ENCODE results near the gene SCRN2.

Gene SCRN2
- long read RNA-seq, donor 1, transcript SCRN2-212 (7 exons, 1,745 nt): major isoform, 7 of 20 reads
- long read RNA-seq, donor 1, partial matches to known transcripts: 8 of 20 reads
- long read RNA-seq, donor 1, other reads (novel, unspliced or antisense): 0 of 20 reads
- long read RNA-seq, donor 2, partial matches to known transcripts: 0 of 6 reads
- long read RNA-seq, donor 2, other reads (novel, unspliced or antisense): 0 of 6 reads
- long read RNA-seq, donor 3, partial matches to known transcripts: 7 of 17 reads
- long read RNA-seq, donor 3, other reads (novel, unspliced or antisense): 0 of 17 reads
- long read RNA-seq, donor 4, transcript SCRN2-202 (7 exons, 1,779 nt): major isoform, 7 of 13 reads
- long read RNA-seq, donor 4, transcript SCRN2-201 (8 exons, 1,548 nt): minor isoform, 5 of 13 reads
- long read RNA-seq, donor 4, partial matches to known transcripts: 0 of 13 reads
- long read RNA-seq, donor 4, other reads (novel, unspliced or antisense): 0 of 13 reads
- long read RNA-seq, donor 5, transcript SCRN2-212 (7 exons, 1,745 nt): major isoform, 9 of 21 reads
- long read RNA-seq, donor 5, partial matches to known transcripts: 7 of 21 reads
- long read RNA-seq, donor 5, other reads (novel, unspliced or antisense): 0 of 21 reads
- long read RNA-seq, donor 6, transcript SCRN2-202 (7 exons, 1,779 nt): minor isoform, 5 of 31 reads
- long read RNA-seq, donor 6, transcript SCRN2-212 (7 exons, 1,745 nt): major isoform, 6 of 31 reads
- long read RNA-seq, donor 6, transcript SCRN2-201 (8 exons, 1,548 nt): major isoform, 6 of 31 reads
- long read RNA-seq, donor 6, partial matches to known transcripts: 11 of 31 reads
- long read RNA-seq, donor 6, other reads (novel, unspliced or antisense): 0 of 31 reads
- long read RNA-seq, donor 7: 0 reads
- long read RNA-seq, donor 8, transcript SCRN2-201 (8 exons, 1,548 nt): minor isoform, 6 of 40 reads
- long read RNA-seq, donor 8, transcript SCRN2-212 (7 exons, 1,745 nt): major isoform, 12 of 40 reads
- long read RNA-seq, donor 8, partial matches to known transcripts: 19 of 40 reads
- long read RNA-seq, donor 8, other reads (novel, unspliced or antisense): 0 of 40 reads

- peak; percentile 94 for DNase-seq
Measured at GRCh38 chr17:47840742-47841487, at the start of gene SCRN2. SCRN2 (minus strand) TSS chr17:47841273; CDS start chr17:47840843, 430 bp downstream.

- peak; percentile 63 for DNase-seq
Measured at GRCh38 chr17:47889734-47890529, 48.9 kb upstream of the SCRN2 start.

DNA sequence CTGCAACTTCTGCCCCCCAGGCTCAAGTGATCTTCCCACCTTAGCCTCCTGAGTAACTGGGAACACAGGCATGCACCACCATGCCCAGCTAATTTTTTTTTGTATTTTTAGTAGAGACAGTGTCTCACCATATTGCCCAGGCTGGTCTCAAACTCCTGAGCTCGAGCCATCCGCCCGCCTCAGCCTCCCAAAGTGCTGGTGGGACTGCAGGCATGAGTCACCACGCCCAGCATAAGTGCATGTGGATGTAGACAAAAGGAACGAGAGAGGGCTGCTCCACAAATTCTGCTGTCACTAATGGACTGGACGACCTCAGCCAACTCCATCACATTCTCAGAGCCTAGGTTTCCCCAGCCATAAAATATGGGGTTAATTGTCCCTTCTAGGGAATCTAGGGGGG is 47.2 kb upstream of the SCRN2 start:
- no peak for DNase-seq

- DNase-seq: no peak
Measured at GRCh38 chr17:47884905-47885730, 44.0 kb upstream of the SCRN2 start.

- no peak for DNase-seq
Measured at GRCh38 chr17:47884427-47884740, 43.3 kb upstream of the SCRN2 start.

GRCh38 chr17:47883589-47884426 is 42.7 kb upstream of the SCRN2 start:
- DNase-seq: peak; percentile 54

DNA sequence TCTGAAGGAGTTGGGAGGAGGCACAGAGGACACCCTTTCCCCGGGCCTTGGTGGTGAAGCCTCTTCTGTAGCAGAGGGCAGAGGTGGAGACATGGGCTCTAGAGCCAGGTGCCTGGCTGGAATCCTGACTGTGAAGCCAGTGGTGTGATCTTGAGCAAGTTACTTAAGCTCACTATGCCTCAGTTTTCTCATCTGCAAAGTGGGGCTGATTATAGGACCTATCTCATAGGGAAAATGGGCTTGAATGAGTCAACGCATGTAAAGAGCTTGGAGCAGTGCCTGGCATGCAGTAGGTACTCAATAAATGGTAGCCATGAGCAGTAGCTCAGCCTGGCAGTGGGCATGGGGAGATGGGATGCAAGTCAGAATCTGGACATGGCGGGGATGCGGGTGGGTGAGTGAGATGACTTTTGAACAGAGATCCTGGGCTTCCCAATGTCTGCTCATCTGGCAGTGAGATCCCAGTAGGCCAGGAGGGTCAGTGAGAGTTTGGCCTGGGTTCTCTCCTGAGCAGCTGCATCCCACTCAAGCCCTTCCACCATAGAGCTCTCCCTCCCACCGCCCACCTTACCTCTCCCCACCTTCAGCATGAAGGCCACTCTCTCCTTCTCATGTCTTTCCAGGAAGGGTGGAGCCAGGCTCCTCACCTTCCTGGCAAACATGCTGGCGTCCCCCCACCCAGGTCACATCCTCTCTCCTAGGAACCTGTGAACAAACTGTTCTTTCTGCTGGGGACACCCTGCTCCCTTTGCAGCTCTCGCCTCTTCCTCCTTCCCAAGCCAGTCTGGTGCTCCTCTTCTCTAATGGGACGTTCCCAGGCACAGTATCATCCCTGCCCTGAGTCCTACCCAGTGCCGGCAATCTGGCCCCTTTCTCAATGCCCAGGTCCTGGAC is 41.9 kb upstream of the SCRN2 start:
- DNase-seq: no peak

DNA sequence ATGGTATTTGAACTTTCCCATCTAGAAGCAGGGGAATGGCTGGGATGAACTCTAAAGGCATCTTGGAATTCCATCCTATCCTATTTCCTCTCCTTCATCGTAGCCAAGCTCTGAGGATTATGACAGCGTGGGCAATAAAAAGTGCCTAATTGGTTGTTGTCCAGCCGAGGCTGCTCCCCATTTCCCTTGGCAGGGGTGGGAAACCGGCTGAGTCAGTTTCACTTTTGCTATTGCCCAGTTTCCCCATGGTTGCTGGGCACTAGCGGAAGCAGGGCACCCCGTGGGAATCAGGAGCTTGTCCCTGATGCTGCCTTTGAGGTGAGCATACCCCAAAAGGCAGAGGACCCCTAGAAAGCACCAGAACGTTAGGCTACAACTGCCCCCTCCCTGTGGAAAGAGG is 41.2 kb upstream of the SCRN2 start:
- no peak for DNase-seq

- DNase-seq: no peak
Measured at GRCh38 chr17:47879776-47880454, 38.8 kb upstream of the SCRN2 start.

GRCh38 chr17:47879028-47879585 is 38.0 kb upstream of the SCRN2 start:
- no peak for DNase-seq

DNA sequence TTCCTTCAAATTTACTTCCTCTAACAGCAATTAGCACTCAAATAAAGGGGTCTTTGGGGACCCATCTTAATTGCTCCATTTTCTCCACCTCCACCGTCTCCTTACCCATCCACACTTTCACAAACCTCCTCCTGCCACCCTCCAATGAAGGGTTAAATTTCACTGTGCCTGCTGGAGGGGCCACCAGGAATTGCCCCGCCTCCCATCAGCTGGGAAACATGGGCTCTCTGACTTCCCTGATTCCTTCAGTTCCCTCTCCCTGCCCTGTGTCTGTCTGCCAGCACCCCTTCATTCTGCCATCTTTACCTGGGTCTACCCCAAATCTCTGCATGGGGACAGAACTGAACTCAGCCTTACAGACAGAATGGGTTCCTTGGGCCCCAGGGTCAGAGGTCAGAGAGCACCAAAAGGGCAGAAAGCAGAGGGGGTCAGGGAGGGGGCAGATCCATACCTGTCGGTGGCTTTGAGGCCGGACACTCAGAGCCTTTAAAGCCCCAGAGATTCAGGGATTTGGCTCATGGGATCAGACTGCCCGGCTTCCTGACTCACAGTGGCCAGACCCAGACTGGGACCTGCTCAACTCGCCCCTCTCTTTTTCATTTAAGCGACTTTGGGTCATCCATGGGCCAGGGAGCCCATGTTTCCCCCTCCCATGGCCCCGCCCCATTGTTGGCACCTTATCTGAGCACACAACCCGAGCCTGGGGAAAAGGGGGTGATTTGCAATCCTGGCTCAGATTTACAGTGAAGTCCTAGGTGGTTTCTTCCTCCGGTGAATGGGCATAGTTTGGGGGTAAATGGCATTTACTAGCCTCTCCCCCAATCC is 37.3 kb upstream of the SCRN2 start:
- no peak for DNase-seq

DNA sequence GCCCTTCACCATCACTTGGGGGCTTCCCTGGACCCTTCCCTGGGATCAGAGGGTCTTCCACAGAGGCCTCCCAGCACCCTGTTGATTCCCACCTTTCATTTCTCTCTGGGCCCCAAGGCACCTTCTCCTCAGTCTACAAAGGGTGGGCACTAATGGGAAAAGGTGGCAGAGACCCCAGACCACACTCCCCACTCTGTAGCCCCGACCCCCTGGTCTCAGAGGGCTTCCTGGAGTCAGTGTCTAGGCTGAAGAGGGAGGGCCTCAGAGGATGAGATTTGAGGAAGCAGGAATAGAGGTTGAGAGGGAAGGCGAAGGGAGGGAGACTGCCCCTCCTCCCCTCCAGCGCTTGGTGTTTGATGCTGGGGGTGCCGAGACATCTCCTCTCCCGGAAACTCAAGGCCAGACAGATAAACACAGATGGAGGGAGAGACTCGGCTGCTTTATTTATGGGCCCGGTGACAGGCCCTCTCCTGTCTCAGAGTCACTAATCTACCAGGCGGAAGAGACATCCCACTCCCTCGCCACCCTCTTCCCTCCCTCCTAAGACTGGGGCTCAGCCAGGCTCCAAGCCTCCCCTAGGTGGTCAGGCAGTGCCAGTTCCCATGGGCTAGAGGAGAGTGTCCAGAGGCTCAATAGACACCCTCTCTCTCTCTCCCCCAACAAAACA is 36.4 kb upstream of the SCRN2 start:
- DNase-seq: no peak

- no peak for DNase-seq
Measured at GRCh38 chr17:47875011-47875985, 34.2 kb upstream of the SCRN2 start.

DNA sequence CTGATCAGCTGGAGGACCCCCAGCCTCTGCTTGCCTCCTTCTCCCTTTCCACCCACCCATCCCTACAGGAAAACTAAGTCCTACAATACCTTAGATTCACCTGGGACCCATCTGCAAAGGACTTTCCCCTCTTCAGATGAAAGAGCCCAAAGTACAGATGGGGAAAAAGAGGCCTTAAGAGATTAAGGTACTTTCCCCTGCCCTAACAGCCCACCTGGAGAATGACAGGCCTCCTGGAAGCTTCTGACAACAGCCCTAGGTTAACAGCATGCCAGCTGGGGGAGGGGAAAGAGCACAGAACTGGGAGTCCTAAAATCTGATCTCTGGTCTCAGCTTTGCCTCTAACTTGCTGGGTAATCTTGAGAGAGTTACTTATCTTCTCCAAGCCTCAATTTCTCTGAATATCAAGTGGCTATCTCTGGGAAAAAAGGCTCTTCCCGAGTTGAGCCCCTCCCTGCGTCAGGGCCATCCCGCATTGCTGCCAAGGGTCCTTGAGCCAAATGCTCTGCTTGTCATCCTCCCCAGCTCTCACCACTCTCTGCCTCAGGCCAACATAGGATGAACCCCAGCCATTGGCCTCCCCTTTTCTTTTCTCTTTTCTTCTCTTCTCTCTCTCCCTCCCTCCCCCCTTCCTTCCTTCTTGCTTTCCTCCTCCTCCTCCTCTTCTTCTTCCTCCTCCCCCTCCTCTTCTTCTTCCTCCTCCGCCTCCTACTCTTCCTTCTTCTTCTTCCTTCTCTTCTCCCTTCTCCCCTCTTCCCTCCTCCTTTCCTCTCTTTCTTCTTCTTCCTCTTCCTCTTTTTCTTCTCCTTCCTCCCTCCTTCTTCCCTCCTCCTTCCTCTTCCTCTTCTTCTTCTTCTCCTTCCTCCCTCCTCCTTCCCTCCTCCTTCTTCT is 32.4 kb upstream of the SCRN2 start:
- no peak for DNase-seq
